GM12875 (cell line): Measurements from ENCODE around the gene KLHL21.

Source experiments
- H3K4me3 ChIP-seq: one replicate; pipeline ENCODE4 v1.5.1; 2011; ENCODE audit warnings: low read depth, low read length, control low read depth
- CTCF ChIP-seq: IDR thresholded peaks from 2 replicates; pipeline ENCODE4 v1.5.1; 2011; ENCODE audit warnings: low read depth, mild to moderate bottlenecking, control low read depth, inconsistent platforms, low read length, moderate library complexity, borderline replicate concordance; ENCODE audit not compliant: insufficient read depth

KLHL21 gene

DNA sequence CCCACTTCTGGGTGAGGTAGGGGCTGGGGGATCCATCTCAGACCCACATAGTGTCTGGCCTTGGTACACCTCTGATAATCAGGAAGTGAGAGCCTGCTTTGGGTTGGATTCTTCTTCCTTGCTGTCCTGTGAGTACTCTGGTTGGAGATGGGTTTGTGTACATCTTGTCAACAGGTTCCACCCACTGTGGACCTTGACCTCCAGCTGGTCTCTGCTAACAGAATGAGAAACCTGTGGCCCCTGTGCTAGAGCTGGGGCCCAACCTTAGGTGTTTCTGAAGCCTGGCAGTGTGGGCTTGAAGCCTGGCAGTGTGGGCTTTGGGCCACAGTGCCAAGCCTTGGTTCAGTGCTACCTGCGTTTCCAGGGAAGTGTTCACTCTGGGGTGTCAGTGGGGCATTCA, 20.3 kb downstream of the KLHL21 start:
- TF ChIP-seq CTCF = no peak

DNA sequence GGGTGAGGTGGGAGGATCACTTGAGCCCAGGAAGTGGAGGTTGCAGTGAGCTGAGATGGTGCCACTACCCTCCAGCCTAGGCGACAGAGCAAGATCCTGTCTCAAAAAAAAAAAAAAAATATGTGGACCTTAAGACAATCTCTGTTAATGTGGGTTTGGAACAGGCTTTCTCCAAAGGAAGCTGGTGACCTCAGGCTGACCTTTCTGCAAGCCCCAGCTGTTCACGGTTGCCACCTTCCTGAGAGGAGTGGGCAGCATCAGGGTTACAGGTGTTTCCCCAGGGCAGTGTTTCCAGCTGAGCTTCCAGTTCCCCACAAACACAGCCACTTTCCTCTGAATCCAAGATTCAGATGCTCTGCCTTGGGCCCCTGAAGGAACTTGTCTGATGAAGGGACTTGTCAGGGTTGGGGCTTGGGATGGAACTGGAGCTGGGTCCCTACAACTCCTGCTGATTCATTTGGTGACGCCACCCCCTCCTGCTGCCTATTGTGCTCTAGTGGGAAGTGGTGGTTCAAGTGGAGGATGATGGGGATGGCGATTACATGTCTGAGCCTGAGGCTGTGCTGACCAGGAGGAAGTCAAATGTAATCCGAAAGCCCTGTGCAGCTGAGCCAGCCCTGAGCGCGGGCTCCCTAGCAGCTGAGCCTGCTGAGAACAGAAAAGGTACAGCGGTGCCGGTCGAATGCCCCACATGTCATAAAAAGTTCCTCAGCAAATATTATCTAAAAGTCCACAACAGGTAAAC, 20.9 kb downstream of the KLHL21 start:
- no peak for TF ChIP-seq CTCF
- no peak overlapping the region for H3K4me3 ChIP-seq

More for the DNA sequence above, 20.3 kb downstream of the KLHL21 start:
- no peak overlapping the region for H3K4me3 ChIP-seq

DNA sequence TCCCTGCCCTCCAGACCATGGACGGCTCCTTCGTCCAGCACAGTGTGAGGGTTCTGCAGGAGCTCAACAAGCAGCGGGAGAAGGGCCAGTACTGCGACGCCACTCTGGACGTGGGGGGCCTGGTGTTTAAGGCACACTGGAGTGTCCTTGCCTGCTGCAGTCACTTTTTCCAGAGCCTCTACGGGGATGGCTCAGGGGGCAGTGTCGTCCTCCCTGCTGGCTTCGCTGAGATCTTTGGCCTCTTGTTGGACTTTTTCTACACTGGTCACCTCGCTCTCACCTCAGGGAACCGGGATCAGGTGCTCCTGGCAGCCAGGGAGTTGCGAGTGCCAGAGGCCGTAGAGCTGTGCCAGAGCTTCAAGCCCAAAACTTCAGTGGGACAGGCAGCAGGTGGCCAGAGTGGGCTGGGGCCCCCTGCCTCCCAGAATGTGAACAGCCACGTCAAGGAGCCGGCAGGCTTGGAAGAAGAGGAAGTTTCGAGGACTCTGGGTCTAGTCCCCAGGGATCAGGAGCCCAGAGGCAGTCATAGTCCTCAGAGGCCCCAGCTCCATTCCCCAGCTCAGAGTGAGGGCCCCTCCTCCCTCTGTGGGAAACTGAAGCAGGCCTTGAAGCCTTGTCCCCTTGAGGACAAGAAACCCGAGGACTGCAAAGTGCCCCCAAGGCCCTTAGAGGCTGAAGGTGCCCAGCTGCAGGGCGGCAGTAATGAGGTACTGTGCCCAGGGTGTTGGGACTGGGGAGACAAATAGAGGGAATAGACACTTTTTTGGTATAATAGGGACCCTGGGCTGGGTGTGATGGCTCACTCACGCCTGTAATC, 21.9 kb downstream of the KLHL21 start:
- H3K4me3 ChIP-seq = peak overlapping the region; percentile 96
- 0 out of 2 replicates have a peak, but pooled peaks have one; percentile 7 for TF ChIP-seq CTCF

DNA sequence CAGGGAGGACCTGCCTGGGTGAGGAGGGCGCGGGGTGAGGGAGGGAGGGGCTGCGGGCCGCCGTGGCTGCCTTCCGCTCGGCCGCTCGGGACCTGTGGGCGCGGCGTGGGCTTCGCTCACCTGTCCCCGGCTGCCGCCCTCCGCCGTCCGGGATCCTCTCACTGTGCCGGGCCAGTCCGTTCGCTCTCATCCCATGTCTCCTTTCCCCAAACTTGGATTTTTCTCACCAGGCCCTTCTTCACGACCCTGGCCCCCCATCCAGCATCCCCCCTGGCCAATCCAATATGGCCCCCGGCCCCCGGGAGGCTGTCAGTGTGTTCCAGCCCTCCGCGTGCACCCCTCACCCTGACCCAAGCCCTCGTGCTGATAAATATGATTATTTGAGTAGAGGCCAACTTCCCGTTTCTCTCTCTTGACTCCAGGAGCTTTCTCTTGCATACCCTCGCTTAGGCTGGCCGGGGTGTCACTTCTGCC, 22.5 kb downstream of the KLHL21 start:
- no peak for TF ChIP-seq CTCF
- peak overlapping the region; percentile 96 for H3K4me3 ChIP-seq

DNA sequence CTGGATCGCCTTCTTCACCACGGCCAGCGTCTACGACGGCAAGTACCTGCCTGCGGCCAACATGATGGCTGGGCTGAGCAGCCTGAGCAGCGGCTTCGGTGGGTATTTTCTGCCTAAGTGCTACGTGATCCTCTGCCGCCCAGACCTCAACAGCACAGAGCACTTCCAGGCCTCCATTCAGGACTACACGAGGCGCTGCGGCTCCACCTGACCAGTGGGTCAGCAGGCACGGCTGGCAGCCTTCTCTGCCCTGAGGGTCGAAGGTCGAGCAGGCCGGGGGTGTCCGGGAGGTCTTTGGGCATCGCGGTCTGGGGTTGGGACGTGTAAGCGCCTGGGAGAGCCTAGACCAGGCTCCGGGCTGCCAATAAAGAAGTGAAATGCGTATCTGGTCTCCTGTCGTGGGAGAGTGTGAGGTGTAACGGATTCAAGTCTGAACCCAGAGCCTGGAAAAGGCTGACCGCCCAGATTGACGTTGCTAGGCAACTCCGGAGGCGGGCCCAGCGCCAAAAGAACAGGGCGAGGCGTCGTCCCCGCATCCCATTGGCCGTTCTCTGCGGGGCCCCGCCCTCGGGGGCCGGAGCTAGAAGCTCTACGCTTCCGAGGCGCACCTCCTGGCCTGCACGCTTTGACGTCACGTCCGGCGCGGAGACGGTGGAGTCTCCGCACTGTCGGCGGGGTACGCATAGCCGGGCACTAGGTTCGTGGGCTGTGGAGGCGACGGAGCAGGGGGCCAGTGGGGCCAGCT, 23.1 kb downstream of the KLHL21 start, which contains the start of gene ZBTB48:
Gene ZBTB48 (plus strand): TSS at position 621 of the 745 bp plus-strand sequence. CDS start 616 bp downstream, outside the sequence.
- no peak for TF ChIP-seq CTCF
- H3K4me3 ChIP-seq = peak within 1 kb of the TSS; percentile 96

DNA sequence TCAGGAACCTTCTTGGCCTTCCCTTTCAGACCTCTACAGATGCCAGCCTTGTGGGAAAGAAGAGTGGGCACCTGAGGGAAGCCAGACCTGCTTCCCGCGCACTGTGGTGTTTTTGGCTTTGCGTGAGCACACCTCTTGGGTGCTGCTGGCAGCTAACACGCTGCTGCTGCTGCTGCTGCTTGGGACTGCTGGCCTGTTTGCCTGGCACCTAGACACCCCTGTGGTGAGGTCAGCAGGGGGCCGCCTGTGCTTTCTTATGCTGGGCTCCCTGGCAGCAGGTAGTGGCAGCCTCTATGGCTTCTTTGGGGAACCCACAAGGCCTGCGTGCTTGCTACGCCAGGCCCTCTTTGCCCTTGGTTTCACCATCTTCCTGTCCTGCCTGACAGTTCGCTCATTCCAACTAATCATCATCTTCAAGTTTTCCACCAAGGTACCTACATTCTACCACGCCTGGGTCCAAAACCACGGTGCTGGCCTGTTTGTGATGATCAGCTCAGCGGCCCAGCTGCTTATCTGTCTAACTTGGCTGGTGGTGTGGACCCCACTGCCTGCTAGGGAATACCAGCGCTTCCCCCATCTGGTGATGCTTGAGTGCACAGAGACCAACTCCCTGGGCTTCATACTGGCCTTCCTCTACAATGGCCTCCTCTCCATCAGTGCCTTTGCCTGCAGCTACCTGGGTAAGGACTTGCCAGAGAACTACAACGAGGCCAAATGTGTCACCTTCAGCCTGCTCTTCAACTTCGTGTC, 23.9 kb downstream of the KLHL21 start:
- no peak overlapping the region for H3K4me3 ChIP-seq
- TF ChIP-seq CTCF = no peak
